HG03439 (cell line): Measurements from ENCODE around the gene TAF1L.
"Not testable (repeated sequence)": the region's sequence is repeated elsewhere in the genome, so short reads cannot be mapped to it uniquely, and the experiment has no call there.

Experiments used
- ATAC-seq: cut with Tn5 transposase; IDR thresholded peaks from one replicate; pipeline ENCODE4 v1.9.1; 2021; ENCODE audit warnings: mild to moderate bottlenecking, moderate library complexity; ENCODE audit not compliant: unreplicated experiment

Gene TAF1L, protein sequence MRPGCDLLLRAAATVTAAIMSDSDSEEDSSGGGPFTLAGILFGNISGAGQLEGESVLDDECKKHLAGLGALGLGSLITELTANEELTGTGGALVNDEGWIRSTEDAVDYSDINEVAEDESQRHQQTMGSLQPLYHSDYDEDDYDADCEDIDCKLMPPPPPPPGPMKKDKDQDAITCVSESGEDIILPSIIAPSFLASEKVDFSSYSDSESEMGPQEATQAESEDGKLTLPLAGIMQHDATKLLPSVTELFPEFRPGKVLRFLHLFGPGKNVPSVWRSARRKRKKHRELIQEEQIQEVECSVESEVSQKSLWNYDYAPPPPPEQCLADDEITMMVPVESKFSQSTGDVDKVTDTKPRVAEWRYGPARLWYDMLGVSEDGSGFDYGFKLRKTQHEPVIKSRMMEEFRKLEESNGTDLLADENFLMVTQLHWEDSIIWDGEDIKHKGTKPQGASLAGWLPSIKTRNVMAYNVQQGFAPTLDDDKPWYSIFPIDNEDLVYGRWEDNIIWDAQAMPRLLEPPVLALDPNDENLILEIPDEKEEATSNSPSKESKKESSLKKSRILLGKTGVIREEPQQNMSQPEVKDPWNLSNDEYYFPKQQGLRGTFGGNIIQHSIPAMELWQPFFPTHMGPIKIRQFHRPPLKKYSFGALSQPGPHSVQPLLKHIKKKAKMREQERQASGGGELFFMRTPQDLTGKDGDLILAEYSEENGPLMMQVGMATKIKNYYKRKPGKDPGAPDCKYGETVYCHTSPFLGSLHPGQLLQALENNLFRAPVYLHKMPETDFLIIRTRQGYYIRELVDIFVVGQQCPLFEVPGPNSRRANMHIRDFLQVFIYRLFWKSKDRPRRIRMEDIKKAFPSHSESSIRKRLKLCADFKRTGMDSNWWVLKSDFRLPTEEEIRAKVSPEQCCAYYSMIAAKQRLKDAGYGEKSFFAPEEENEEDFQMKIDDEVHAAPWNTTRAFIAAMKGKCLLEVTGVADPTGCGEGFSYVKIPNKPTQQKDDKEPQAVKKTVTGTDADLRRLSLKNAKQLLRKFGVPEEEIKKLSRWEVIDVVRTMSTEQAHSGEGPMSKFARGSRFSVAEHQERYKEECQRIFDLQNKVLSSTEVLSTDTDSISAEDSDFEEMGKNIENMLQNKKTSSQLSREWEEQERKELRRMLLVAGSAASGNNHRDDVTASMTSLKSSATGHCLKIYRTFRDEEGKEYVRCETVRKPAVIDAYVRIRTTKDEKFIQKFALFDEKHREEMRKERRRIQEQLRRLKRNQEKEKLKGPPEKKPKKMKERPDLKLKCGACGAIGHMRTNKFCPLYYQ (N-terminal part only)

DNA sequence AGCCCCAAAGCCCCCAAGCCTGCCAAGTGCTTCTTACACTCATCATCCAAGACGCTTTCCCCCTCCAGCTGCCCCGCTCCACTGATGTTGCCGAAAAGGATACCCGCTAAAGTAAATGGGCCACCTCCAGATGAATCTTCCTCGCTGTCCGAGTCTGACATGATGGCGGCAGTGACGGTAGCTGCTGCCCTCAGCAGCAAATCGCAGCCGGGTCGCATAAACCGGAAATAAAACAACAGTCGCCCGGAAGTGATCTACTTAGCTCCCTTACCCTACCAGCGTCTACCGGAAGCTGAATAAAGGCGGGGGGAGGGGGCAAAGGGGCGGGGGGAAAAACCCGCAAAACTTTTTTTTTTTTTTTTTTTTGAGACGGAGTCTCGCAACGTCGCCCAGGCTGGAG, at the start of gene TAF1L:
Gene TAF1L, minus strand, starts transcription at position 308 of the 400 bp plus-strand sequence. Its CDS starts 90 bp downstream, at position 218.
- ATAC-seq: no peak

DNA sequence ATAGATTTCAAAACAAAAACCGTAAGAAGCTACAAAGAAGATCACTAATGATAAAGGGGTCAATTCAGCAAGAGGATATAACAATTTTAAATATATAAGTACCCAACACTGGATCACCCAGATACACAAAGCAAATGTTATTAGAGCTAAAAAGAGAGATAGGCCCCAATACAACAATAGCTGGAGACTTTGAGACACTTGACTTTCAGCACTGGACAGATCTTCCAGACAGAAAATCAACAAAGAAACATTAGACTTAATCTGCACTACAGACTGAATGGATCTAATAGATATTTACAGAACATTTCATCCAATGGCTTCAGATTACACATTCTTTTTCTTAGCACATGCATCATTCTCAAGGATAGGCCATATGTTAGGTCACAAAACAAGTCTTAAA, 46.3 kb upstream of the TAF1L start:
- no peak for ATAC-seq

DNA sequence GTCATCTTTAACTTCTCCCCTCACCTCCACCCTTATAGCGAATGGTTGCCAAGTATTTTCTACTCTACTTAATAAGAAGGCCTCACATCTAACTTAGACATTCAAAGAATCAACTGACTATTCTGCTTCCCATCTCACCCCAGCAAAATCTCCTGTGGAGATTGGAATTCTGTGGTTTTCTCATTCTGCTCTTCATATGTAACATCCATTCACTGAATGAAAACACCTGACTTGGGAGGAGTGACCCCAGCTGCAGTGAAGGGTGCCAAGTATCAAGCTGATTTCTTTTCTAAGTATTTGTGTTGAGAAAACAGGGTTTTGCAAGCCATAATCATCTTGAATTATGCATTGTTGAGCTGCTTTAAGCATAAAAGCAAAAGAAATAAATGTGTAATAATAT, 42.5 kb upstream of the TAF1L start:
- no peak for ATAC-seq

- ATAC-seq: no peak
These were observed 37.0 kb upstream of the TAF1L start for GRCh38 chr9:32672469-32672868.

DNA sequence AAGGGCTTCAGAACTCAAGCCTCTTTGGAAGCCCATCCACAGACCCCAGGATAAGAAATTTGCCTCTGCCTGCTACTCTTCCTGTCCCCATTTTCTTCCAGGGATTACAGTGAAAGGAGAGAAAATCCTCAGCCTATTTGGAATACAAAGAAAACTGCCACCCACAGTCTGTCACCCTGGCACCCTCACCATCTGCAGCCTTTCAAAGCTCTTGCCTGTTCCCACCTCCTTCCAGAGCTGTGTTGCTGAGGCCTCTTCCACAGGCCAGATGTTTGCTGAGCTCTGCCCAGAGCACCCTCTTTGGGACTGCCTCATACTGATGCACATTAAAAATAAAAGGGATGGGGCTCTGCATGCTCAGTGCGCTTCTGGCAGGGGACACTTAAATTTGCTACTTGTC, 35.9 kb upstream of the TAF1L start:
- ATAC-seq: no peak

DNA sequence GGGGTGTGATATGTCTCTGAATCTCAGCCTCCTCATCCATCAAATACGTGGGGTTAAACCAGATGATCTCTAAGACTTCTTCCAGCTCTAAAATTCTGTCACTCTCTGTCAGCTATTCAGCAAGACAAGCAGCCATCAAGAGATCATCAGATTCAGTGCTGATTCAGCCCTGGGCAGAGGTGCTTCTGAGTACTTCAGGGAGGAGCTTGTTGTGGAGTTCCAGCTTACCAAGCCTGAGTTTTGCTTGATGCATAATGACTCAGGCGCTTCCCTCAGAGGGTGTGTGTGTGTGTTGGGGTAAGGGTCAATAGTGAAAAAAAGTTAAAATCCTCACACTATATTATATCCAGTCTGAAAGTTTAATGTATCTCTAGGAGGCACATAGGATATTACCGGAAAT, 29.6 kb upstream of the TAF1L start:
- no peak for ATAC-seq

DNA sequence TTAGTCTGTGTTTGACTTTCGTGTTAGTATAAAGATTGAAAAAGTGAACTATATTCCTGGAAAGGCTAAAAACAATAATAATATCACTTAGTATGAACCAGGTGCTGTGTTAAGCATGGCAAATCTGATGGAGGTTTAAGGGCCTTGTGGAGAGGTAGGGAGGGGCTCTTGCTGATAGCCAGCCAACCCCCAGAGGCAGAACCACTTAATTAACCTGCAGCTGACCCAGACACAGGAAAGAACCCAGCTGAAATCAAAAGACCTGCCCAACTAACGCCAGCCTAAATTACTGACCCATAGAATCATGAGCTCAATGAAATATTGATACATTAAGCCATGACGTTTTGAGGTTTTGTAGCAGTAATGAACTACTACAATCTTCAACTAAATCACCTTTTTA, 28.3 kb upstream of the TAF1L start:
- no peak for ATAC-seq

GRCh38 chr9:32647671-32648070, 12.2 kb upstream of the TAF1L start:
- no peak for ATAC-seq

DNA sequence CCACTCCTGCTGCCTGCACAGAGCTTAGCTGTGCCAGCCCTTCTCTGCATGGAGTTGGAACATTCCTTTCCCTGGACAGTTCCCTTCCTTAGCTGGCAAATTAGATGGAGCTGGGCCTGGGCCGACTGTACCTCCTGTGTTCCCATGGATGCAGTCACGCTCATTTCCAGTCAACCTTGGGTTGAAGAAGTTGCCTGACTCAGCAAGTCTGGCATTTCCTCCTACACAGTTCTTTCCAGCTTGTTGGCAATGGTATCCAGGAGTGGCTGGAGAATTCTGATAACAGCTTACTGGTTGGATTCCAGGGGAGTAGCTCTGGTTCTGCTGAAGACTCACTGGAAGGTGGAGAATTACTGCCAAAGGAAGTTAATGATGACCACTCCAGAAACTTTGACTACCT, 9.2 kb upstream of the TAF1L start:
- ATAC-seq: no peak

DNA sequence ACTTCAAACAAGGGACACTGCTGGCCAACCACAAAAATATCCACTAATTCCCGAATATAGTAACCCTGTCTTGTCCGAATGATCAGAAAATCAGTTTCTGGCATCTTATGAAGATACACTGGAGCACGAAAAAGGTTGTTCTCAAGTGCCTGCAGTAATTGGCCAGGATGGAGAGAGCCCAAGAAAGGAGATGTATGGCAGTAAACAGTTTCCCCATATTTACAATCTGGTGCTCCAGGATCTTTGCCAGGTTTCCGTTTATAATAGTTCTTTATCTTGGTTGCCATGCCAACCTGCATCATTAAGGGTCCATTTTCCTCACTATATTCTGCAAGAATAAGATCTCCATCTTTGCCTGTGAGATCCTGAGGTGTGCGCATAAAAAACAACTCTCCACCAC, 2.3 kb downstream of the TAF1L start:
- ATAC-seq: not testable (repeated sequence)

DNA sequence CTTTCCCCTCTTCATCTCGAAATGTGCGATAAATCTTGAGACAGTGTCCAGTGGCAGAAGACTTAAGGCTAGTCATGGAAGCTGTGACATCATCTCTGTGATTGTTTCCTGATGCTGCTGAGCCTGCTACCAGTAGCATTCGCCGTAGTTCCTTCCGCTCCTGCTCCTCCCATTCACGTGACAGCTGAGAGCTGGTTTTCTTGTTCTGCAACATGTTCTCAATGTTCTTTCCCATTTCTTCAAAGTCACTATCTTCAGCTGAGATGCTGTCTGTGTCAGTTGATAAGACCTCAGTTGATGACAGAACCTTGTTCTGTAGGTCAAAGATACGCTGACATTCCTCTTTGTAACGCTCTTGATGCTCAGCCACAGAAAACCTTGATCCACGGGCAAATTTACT, 3.5 kb downstream of the TAF1L start:
- ATAC-seq: no peak

- no peak for ATAC-seq
These were observed 8.0 kb downstream of the TAF1L start for GRCh38 chr9:32627394-32627954.

- no peak for ATAC-seq
These were observed 10.1 kb downstream of the TAF1L start for GRCh38 chr9:32625320-32625719.

GRCh38 chr9:32622948-32623347, 12.5 kb downstream of the TAF1L start:
- no peak for ATAC-seq

DNA sequence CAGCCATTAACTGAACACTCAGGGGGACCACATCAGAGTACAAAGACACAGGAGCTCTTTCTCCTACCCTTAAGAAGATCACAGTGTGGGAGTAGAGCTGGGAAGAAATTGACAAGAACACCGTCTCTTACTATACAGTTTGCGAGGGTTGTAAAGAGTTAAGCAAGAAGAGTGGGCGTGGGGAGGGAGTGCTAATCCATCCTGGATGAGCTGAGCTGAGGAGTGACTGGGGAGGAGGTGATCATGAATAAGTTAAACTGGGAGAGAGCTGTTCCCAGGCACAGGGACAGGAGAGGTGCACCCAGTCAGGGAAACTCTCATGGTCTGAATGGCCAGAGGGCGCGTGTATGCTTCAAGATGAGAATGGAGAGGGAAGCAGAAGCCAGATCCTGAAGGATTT, 17.2 kb downstream of the TAF1L start:
- no peak for ATAC-seq

DNA sequence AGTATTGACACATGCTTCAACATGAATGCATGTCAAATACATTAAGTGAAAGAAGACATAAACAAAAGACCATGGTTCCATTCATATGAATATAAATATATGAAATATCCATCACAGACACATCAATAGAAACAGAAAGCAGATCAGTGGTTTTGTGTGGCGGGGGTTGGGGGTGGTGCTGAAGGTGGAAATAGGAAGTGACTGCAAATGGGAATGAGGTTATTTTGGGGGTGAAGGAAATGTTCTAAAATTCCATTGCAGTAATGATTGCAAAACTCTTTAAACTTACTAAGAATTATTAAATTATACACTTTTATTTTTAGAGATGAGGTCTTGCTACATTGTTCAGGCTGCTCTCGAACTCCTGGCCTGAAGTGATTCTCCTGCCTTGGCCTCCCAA, 28.7 kb downstream of the TAF1L start:
- ATAC-seq: no peak

- no peak for ATAC-seq
These were observed 31.3 kb downstream of the TAF1L start for GRCh38 chr9:32603914-32604852.

DNA sequence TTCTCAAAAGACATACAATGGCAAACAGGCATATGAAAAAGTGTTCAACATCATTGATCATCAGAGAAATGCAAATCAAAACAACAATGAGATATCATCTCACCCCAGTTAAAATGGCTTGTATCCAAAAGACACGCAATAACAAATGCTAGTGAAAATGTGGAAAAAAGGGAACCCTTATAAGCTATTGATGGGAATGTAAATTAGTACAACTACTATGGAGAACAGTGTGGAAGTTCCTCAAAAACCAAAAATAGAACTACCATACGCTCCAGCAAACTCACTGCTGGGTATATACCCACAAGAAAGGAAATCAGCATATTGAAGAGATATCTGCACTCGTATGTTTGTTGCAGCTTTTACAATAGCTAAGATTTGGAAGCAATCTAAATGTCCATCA, 36.4 kb downstream of the TAF1L start:
- ATAC-seq: not testable (repeated sequence)

- no peak for ATAC-seq
These were observed 38.5 kb downstream of the TAF1L start for GRCh38 chr9:32596936-32597335.
